Caco-2 (cell line): ENCODE data around the gene SPEG. TPM values are rescaled to one million over a fixed set of nuclear protein-coding genes. Genes with fewer than 3 reads are reported as not detected.

Experiments used
- BruUV-seq: library from RNA; stranded (reverse); fragments of 400-500 nt; replicated peaks from 2 replicates; lab custom pipeline; 2021; lab: Mats Ljungman, UMichigan
- CTCF ChIA-PET: fragments of 300-600 bp; sonication (Branson Sonifier 250); formaldehyde crosslinking; loops from one replicate; lab custom pipeline; 2022; ENCODE audit warnings: antibody characterized with exemption; lab: Charles Lee
- POLR2A ChIA-PET: fragments of 300-600 bp; sonication (Branson Sonifier 250); formaldehyde crosslinking; loops from one replicate; lab custom pipeline; 2022; ENCODE audit warnings: antibody characterized with exemption; lab: Charles Lee
- DNase-seq, 2 experiments: peaks; one replicate each; pipeline versions ENCODE4 v3.0.0 to v3.0.0-alpha.2; 2020 to 2022
- H3K27me3 ChIP-seq: replicated peaks from 2 replicates; pipeline ENCODE4 v1.6.0; 2011; ENCODE audit warnings: low read length; ENCODE audit not compliant: control insufficient read depth, insufficient read depth
- H3K36me3 ChIP-seq: 2 replicates; pipeline ENCODE4 v1.5.1; 2011; ENCODE audit warnings: low read length; ENCODE audit not compliant: control insufficient read depth, insufficient read depth
- H3K4me1 ChIP-seq: fragments of 250-450 bp; sonication (Bioruptor Pico); 2 replicates; pipeline ENCODE4 v1.5.1; 2020; ENCODE audit warnings: mild to moderate bottlenecking
- H3K4me3 ChIP-seq: 2 replicates; pipeline ENCODE4 v1.5.1; 2011; ENCODE audit warnings: low read depth, mild to moderate bottlenecking, control low read depth, low read length
- H3K9me3 ChIP-seq: fragments of 250-450 bp; sonication (Bioruptor Pico); 2 replicates; pipeline ENCODE4 v1.5.1; 2020; ENCODE audit warnings: mild to moderate bottlenecking, moderate library complexity
- H3K27ac Mint-ChIP-seq: one replicate; pipeline ENCODE4 v1.8.0; 2022; ENCODE audit warnings: mixed read lengths; ENCODE audit not compliant: unreplicated experiment
- H3K27me3 Mint-ChIP-seq: one replicate; pipeline ENCODE4 v1.8.0; 2022; ENCODE audit warnings: mixed read lengths; ENCODE audit not compliant: insufficient read depth, unreplicated experiment
- H3K36me3 Mint-ChIP-seq: one replicate; pipeline ENCODE4 v1.8.0; 2022; ENCODE audit warnings: mild to moderate bottlenecking, mixed read lengths; ENCODE audit not compliant: insufficient read depth, unreplicated experiment
- H3K4me1 Mint-ChIP-seq: one replicate; pipeline ENCODE4 v1.8.0; 2022; ENCODE audit warnings: low read depth, mixed read lengths; ENCODE audit not compliant: unreplicated experiment
- H3K4me3 Mint-ChIP-seq: one replicate; pipeline ENCODE4 v1.8.0; 2022; ENCODE audit warnings: mild to moderate bottlenecking, moderate library complexity, mixed read lengths; ENCODE audit not compliant: unreplicated experiment
- H3K9me3 Mint-ChIP-seq: one replicate; pipeline ENCODE4 v1.8.0; 2022; ENCODE audit warnings: mixed read lengths; ENCODE audit not compliant: unreplicated experiment
- intact Hi-C: fragments of 100-400 bp; cut with micrococcal nuclease; formaldehyde crosslinking; loops from one replicate; pipeline ENCODE4 v1.10.0; 2022; ENCODE audit not compliant: unreplicated experiment
- total RNA-seq: library from RNA; stranded (reverse); gene quantifications from 2 replicates; pipeline ENCODE4 v1.2.3, GENCODE V29; 2022
- TF ChIP-seq, protein P1 (sequence below), 2 experiments: fragments of 200-600 bp in 1 of 2; IDR thresholded peaks; 1 replicate in 1 of 2; 2 replicates in 1 of 2; pipeline versions ENCODE4 v1.5.1 to v1.8.0; 2011 to 2022; ENCODE audit warnings: antibody characterized with exemption in 1 of 2, control low read depth in 1 of 2, inconsistent platforms in 1 of 2, low read depth in 1 of 2, low read length in 1 of 2, mild to moderate bottlenecking in 1 of 2, moderate library complexity in 1 of 2; ENCODE audit not compliant: insufficient read depth in 1 of 2, severe bottlenecking in 1 of 2, unreplicated experiment in 1 of 2

The SPEG gene
- total RNA-seq, 1 experiment from 2014 or later: 18.6 TPM

DNA sequence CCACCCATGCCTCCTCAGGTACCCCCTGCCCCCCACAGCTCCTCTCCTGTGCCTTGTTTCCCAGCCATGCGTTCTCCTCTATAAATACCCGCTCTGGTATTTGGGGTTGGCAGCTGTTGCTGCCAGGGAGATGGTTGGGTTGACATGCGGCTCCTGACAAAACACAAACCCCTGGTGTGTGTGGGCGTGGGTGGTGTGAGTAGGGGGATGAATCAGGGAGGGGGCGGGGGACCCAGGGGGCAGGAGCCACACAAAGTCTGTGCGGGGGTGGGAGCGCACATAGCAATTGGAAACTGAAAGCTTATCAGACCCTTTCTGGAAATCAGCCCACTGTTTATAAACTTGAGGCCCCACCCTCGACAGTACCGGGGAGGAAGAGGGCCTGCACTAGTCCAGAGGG is 17.3 kb upstream of the SPEG start:
- DNase-seq: no peak
- Mint-ChIP-seq H3K4me1 (no peaks in the 10 kb centered on the region), H3K27me3 (peaks cover 4% of the 10 kb centered on the region), H3K27ac (no peak overlapping the region), H3K4me3 (no peak overlapping the region), H3K36me3 (no peaks in the 10 kb centered on the region), H3K9me3 (no peaks in the 10 kb centered on the region)
- ChIA-PET POLR2A (no interaction called here), CTCF (interaction anchor here (1.1 kb wide), 1 partner anchor 19 kb away, joined by 3 read pairs; no protein-coding TSS in a partner anchor)
- H3K9me3 ChIP-seq: peaks cover 3% of the 10 kb centered on the region; the same call in 1 of the 2 replicates
- H3K27me3 ChIP-seq: no peaks in the 10 kb centered on the region
- no TSS peak for BruUV-seq
- H3K36me3 ChIP-seq: no peaks in the 10 kb centered on the region
- intact Hi-C loops: no loop called here
- TF ChIP-seq, protein P1, sequence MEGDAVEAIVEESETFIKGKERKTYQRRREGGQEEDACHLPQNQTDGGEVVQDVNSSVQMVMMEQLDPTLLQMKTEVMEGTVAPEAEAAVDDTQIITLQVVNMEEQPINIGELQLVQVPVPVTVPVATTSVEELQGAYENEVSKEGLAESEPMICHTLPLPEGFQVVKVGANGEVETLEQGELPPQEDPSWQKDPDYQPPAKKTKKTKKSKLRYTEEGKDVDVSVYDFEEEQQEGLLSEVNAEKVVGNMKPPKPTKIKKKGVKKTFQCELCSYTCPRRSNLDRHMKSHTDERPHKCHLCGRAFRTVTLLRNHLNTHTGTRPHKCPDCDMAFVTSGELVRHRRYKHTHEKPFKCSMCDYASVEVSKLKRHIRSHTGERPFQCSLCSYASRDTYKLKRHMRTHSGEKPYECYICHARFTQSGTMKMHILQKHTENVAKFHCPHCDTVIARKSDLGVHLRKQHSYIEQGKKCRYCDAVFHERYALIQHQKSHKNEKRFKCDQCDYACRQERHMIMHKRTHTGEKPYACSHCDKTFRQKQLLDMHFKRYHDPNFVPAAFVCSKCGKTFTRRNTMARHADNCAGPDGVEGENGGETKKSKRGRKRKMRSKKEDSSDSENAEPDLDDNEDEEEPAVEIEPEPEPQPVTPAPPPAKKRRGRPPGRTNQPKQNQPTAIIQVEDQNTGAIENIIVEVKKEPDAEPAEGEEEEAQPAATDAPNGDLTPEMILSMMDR (IDR thresholded peaks at IDR 0.05; ENCODE audit: insufficient read depth in 1 of 2, low read depth in 1 of 2, low read length in 1 of 2, severe bottlenecking in 1 of 2, unreplicated experiment in 1 of 2): no peak
- H3K4me1 ChIP-seq: no peaks in the 10 kb centered on the region
- H3K4me3 ChIP-seq: no peak overlapping the region

DNA sequence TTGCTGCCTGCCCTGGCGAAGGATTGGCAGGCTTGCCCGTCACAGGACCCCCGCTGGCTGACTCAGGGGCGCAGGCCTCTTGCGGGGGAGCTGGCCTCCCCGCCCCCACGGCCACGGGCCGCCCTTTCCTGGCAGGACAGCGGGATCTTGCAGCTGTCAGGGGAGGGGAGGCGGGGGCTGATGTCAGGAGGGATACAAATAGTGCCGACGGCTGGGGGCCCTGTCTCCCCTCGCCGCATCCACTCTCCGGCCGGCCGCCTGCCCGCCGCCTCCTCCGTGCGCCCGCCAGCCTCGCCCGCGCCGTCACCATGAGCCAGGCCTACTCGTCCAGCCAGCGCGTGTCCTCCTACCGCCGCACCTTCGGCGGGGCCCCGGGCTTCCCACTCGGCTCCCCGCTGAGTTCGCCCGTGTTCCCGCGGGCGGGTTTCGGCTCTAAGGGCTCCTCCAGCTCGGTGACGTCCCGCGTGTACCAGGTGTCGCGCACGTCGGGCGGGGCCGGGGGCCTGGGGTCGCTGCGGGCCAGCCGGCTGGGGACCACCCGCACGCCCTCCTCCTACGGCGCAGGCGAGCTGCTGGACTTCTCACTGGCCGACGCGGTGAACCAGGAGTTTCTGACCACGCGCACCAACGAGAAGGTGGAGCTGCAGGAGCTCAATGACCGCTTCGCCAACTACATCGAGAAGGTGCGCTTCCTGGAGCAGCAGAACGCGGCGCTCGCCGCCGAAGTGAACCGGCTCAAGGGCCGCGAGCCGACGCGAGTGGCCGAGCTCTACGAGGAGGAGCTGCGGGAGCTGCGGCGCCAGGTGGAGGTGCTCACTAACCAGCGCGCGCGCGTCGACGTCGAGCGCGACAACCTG is 16.3 kb upstream of the SPEG start, which contains the start of gene DES:
Gene DES (plus strand): TSS at position 223 of the 857 bp plus-strand sequence. CDS start 86 bp downstream, at position 309.
- TF ChIP-seq, protein P1 (IDR thresholded peaks at IDR 0.05; ENCODE audit: insufficient read depth in 1 of 2, low read depth in 1 of 2, low read length in 1 of 2, severe bottlenecking in 1 of 2, unreplicated experiment in 1 of 2): no peak
- no peaks in the 10 kb centered on the region for H3K4me1 Mint-ChIP-seq
- Histone ChIP-seq H3K4me1 (no peaks in the 10 kb centered on the region), H3K27me3 (no peaks in the 10 kb centered on the region), H3K4me3 (no peak within 1 kb of the TSS; the same call in 1 of the 2 replicates), H3K9me3 (no peaks in the 10 kb centered on the region), H3K36me3 (no peaks in the 10 kb centered on the region)
- POLR2A ChIA-PET: no interaction called here
- no peak within 1 kb of the TSS for H3K4me3 Mint-ChIP-seq
- no TSS peak for BruUV-seq
- intact Hi-C loops: no loop called here
- CTCF ChIA-PET: interaction anchor here (0.6 to 1.1 kb wide), 2 partner anchors 16 to 20 kb away, joined by 3 to 4 read pairs; no protein-coding TSS in a partner anchor
- DNase-seq: no peak
- H3K9me3 Mint-ChIP-seq: no peaks in the 10 kb centered on the region
- H3K27me3 Mint-ChIP-seq: peaks cover 4% of the 10 kb centered on the region
- no peaks in the 10 kb centered on the region for H3K36me3 Mint-ChIP-seq
- H3K27ac Mint-ChIP-seq: no peak within 1 kb of the TSS

DNA sequence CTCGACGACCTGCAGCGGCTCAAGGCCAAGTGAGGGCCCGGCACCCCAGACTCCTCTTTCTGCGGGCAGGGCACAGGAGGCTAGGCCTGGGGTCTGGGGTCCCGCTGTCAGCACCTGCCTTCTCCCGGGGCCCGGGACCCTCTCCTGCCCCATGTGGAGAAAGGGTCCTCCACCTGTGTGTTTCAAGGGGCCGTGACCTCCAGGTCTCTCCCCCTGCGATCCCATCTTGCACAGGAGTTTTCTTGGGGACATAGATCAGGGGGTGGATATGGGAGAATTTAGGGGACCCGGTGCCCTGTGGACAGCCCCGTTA is 15.7 kb upstream of the SPEG start:
- Mint-ChIP-seq H3K27ac (no peak overlapping the region), H3K9me3 (no peaks in the 10 kb centered on the region), H3K4me1 (no peaks in the 10 kb centered on the region), H3K27me3 (peaks cover under 1% of the 10 kb centered on the region), H3K4me3 (no peak overlapping the region), H3K36me3 (no peaks in the 10 kb centered on the region)
- TF ChIP-seq, protein P1 (IDR thresholded peaks at IDR 0.05; ENCODE audit: insufficient read depth in 1 of 2, low read depth in 1 of 2, low read length in 1 of 2, severe bottlenecking in 1 of 2, unreplicated experiment in 1 of 2): no peak
- H3K4me1 ChIP-seq: no peaks in the 10 kb centered on the region
- ChIA-PET POLR2A (no interaction called here), CTCF (no interaction called here)
- H3K4me3 ChIP-seq: no peak overlapping the region
- H3K36me3 ChIP-seq: no peaks in the 10 kb centered on the region
- intact Hi-C loops: no loop called here
- H3K27me3 ChIP-seq: no peaks in the 10 kb centered on the region
- DNase-seq: no peak
- BruUV-seq: no TSS peak
- H3K9me3 ChIP-seq: no peaks in the 10 kb centered on the region
